Activated CD4-positive, CD25-positive, alpha-beta regulatory T cell (primary cell): Measurements from ENCODE around the gene NSUN6.
"Not testable (repeated sequence)": the region's sequence is repeated elsewhere in the genome, so short reads cannot be mapped to it uniquely, and the experiment has no call there.

Experiments
- DNase-seq, 4 experiments: peaks; one replicate each; lab custom pipeline; 2025; lab: John Stamatoyannopoulos, UW

The NSUN6 gene

DNA sequence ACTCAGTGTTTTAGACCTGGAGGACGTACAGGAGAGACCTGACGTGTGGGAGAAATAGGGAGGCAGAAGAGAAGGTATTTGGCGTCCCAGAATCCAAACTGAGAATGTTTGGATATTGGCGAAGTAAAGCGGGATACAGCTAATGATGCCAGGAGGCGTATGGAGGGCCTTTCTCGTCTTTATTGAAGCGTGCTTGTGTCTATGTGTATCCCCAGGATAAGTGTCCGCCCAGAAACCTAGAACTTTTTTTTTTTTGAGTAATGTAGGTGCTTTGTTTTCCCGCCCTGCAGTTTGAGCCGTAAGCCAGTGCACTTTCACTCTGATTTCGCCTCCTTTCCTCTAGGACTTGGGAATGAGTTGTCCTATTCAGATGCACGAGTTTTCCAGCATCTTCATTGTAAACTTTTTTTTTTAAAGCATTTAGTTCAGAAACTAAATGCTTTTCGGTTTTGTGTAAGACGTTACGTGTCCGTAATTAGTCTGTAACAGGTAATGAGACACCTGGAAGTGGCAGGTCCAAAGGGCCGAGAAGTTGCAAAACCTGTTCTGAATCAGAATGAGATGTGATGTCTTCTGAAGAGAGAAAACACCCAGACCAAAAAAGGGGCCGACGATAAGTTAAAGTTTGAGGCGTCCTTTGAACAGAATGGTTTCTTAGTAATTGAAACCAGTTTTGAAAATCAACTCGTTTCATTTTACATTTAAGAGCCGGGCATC, 8.6 kb upstream of the NSUN6 start:
- no peak for DNase-seq

DNA sequence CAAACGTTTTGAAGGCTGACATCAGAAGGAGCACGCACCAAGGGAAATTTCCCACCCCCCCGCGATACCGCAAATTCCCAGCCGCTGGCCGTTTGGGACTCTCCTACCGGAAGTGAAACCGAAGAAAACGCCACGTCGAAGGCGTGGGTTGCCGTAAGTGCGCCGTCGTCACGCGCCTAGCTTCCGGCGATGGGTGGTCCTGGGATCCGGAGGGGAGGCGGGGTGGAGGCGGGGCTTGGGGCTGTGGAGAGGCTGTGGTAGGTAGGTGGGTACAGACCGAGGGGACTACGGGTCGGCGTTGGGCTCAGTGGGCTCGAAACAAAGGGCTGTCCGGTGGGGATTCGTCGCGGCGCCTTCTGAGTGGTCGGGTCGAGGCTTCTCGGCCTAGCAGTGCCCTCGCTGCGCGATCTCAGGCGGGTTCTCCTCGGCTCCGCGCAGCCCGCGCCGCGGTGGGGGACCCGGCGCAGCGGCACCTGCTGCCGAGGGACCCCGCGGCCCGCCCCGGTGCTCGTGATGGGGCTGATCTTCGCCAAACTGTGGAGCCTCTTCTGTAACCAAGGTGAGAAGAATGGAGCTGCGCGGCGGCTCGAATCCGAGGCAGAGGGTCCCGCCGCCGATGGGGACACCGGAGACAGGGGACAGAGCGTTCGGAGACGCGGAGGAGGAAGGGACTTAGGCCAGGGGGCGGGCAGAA, 7.9 kb upstream of the NSUN6 start, which contains the start of gene ARL5B:
Gene ARL5B, plus strand, starts transcription at position 307 of the 694 bp plus-strand sequence. Its CDS starts 207 bp downstream, at position 514.
- DNase-seq, result peak; percentile 86 to 92 (median 90)

DNA sequence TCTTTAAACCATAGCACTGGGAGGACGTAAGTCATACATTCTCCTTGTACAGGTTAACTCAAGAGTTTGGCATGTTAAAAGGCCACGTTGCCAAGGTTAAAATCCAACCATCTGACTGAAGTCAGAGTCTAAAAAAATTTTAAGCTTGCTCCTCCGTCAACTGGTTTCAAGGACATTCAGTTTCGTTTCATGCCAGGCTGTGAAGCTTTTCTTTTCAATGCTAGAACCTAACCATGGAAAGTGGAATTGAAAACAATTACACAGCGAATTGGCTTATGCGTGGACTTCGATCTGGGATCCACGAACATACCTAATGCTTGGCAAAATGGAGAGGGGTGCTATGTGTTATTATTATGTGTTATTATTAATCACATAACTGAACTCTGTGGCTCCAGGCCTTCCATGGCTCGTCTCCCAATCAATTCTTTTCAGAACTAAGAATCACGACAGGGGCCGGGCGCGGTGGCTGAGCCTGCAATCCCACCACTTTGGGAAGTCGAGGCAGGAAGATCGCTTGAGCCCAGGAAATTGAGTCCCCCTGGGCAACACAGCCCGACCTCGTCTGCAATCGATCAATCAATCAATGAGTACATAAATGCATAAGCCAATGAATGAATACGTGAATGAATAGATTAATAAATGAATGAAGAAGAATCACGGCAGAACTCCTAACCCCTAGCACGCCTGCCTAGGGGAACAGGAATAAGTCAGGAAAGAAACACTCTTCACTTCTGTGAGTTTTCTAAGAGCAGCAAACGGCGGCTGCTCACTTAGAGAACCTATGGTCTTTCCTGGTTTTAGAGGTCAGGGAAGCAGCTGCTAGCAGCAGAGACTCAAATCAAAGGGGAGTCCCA, 7.1 kb upstream of the NSUN6 start:
- peak in 2 of 4 experiments; percentile 9 to 13 for DNase-seq

DNA sequence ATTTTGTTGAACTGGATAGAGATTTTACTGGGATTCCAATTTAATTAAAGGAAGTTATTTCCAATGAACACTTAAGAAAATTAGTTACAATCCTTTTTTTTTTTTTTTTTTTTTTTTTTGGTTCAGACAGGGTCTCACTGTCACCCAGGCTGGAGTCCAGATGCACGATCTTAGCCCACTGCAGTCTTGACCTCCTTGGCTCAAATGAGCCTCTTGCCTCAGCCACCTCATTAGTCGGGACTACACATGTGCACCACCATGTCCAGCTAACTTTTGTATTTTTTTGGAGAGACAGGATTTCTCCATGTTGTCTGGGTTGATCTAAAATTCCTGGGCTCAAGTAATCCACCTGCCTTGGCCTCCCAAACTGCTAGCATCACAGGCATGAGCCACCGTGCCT, 5.3 kb upstream of the NSUN6 start:
- no peak for DNase-seq

DNA sequence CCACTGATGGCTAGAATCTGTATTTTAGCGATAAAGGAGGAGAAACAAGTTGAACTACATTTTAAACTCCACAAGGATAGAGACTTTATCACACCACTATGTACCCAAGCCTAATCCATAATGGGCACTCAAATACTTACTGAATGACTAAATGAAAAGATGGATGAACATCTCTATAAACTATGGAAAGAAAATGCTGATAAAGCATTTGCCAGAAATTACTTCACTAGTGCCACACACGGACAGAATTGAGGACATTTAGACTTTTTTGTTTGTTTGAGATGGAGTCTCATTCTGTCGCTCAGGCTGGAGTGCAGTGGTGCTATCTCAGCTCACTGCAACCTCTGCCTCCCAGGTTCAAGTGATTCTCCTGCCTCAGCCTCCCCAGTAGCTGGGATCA, 1.7 kb upstream of the NSUN6 start:
- DNase-seq, result no peak

DNA sequence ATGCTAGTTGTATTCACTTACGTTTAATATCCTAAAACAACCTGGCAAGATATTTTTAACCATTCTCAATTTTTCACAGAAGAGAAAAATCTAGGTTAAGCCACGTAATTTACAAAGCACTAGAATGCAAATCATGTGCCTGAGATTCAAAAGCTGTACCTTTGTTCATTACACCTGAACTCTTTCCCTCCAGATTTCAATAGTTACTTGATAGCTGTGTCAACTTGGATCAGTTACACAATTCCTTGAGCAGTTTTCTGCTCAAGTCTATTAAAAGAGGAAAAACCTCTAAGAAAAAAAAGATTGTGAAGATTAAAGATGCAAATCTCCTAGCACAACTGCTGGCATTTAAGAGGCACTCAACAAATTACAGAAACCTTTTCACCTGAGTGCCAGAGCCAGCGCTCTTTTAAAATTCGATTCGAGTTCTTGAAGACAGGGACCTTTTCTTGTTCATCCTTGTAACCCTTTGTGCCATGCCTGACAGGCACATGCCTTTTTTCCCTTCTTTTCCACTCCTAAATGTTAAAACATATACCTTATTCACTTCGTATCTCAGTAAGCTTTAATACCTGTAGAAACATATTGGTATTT, 886 bp downstream of the NSUN6 start:
- DNase-seq, result no peak

DNA sequence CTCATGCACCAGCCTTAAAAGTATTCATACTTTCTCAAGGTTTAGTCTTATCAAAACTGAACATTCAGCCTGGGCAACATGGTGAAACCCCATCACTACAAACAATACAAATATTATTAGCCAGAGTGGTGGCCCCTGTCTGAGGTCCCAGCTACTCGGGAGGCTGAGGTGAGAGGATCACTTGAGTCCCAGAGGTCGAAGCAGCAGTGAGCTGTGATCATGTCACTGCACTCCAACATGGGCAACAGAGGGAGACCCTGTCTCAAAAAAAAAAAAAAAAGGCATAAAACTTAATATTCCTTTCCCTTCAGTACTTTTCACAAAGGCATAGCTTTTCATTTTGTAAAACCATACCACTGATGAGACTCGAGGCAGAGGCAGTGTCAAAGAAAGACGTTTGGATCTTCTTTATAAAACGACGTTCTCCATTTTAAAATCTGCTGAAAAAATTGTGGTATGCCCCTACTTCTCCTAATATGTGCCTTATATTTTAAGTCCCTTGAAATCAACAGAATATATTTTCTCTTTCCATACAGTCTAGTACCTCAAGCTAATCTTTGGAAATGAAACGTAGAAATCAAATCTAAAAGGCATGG, 1.9 kb downstream of the NSUN6 start:
- no peak for DNase-seq

DNA sequence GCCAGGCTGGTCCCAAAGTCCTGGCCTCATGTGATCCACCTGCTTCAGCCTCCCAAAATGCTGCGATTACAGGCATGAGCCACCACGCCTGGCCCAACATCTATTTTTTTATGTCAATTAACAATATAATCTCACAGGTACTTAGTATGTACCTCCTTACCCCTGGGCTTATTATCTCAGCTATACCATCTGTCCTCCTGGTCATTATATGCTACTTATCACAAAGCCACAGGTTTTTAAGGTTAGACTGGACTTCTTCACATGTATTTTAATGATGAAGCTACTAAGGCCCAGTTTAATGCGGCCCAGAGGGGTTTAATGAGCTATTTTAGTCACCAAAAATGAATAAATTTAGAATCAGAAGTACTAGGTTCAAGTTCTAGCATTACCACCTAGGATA, 3.4 kb downstream of the NSUN6 start:
- DNase-seq, result no peak

DNA sequence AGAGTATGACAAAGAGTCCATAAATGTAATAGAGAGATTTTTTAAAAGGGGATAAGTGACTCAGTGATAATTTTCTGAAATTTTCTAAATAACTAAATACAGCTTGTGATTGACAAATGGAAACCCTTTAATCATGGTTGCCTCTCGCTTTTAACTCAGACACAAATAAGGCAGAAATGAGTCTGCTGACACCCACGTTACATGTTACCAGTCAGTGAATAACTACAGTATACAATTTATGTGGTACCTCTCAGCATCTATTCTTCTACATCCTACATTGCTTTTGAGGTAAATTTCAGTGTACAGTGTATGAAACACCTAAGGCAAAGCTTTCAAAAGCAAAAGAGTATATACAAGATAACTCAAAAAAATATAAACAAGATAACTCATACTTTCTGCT, 4.2 kb downstream of the NSUN6 start:
- DNase-seq, result no peak

DNA sequence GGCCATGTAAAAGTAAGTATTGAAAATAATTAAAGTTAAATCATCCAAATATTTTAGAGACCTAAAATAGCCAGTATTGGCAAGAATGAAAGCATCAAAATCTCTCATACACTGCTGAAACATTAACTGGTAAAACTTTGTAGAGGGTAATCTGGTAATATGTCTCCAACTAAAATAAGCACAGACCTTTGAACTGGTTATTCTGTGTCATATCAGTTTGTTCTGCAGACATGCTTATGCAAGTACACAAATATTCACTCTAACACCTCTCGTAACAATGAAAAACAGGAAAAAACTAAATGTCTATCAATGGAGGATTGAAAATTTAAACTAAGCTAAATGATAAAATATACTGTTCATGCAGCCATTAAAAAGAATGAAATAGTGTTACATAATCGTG, 11.7 kb downstream of the NSUN6 start:
- not testable (repeated sequence) for DNase-seq

DNA sequence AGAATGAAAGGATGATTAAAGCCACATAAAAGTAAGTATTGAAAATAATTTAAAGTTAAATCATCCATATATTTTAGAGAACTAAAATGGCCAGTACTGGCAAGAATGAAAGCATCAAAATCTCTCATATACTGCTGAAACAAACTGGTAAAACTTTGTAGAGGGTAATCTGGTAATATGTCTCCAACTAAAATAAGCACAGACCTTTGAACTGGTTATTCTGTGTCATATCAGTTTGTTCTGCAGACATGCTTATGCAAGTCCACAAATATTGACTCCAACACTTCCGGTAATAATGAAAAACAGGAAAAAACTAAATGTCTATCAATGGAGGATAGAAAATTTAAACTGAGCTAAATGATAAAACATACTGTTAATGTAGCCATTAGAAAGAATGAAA, 14.0 kb downstream of the NSUN6 start:
- not testable (repeated sequence) for DNase-seq

DNA sequence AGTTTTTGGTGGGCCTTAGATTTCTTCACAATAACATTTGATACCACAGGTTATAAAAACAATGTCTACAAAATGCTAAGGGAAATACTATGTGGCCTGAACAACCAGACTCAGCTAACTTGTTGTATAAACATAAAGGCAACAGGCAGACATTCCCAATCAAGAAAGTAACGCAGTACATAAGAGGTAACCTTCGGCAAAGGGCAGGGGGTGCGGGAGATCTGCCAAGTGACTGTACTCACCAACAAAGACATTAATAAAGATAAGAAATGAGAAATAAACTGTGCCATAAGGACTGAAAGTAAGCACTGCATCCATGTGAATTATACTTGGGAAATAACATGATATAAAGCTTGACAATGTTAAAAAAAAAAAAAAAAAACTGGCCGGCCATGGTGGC, 15.4 kb downstream of the NSUN6 start:
- DNase-seq, result no peak

DNA sequence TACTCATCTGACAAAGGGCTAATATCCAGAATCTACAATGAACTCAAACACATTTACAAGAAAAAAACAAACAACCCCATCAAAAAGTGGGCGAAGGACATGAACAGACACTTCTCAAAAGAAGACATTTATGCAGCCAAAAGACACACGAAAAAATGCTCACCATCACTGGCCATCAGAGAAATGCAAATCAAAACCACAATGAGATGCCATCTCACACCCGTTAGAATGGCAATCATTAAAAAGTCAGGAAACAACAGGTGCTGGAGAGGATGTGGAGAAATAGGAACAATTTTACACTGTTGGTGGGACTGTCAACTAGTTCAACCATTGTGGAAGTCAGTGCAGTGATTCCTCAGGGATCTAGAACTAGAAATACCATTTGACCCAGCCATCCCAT, 18.9 kb downstream of the NSUN6 start:
- not testable (repeated sequence) for DNase-seq

DNA sequence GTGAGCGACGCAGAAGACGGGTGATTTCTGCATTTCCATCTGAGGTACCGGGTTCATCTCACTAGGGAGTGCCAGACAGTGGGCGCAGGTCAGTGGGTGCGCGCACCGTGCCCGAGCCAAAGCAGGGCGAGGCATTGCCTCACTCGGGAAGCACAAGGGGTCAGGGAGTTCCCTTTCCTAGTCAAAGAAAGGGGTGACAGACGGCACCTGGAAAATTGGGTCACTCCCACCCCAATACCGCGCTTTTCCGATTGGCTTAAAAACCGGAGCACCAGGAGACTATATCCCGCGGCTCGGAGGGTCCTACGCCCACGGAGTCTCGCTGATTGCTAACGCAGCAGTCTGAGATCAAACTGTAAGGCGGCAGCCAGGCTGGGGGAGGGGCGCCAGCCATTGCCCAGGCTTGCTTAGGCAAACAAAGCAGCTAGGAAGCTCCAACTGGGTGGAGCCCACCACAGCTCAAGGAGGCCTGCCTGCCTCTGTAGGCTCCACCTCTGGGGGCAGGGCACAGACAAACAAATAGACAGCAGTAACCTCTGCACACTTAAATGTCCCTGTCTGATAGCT, 23.9 kb downstream of the NSUN6 start:
- peak in 3 of 4 experiments; percentile 19 to 46 (median 24) for DNase-seq

DNA sequence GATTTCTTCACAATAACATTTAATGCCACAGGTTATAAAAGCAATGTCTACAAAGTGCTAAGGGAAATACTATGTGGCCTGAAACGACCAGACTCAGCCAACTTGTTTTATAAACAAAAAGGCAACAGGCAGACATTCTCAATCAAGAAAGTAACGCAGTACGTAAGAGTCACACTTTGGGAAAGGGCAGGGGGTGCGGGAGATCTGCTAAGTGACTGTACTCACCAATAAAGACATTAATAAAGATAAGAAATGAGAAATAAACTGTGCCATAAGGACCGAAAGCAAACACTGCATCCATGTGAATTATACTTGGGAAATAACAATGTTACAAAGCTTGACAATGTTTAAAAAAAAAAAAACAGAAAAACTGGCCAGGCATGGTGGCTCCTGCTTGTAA, 25.5 kb downstream of the NSUN6 start:
- DNase-seq, result no peak

DNA sequence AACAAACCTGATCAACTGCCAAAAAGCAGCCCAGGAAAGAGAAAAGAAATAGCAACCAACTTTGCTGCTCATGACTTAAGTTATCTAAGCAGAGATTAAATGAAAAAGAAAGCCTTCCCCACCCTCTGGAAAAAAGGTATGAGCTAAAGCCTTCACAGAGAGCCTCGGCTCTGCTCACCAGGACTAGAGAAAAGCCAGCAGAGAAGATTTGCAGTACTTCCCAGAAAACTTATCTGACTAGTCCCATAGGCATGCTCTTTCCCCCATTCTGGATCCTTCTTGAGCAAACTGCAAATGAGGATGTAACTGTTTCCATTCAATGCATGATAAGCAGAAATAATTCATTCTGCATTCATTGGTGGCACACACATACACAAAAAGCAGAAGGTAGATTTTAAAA, 27.7 kb downstream of the NSUN6 start:
- DNase-seq, result not testable (repeated sequence)

DNA sequence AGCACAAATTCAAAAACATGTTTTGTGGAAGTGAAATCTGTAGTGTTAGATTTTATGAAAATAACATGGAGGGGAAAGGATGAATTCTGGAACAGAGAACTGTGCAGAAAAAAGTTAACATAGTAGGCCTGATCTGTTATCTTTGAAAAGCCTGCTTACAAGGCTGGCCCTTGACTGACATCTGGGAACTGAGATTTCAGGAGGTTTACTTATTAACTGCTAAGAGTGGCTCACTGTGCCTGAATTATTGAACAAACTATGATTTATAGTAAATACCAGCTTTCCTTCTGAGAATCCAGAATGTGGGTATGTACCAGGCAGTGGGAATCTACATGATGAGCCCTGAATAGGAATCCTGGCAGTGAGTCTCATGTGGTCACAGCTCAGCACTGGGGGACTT, 30.5 kb downstream of the NSUN6 start:
- DNase-seq, result no peak

DNA sequence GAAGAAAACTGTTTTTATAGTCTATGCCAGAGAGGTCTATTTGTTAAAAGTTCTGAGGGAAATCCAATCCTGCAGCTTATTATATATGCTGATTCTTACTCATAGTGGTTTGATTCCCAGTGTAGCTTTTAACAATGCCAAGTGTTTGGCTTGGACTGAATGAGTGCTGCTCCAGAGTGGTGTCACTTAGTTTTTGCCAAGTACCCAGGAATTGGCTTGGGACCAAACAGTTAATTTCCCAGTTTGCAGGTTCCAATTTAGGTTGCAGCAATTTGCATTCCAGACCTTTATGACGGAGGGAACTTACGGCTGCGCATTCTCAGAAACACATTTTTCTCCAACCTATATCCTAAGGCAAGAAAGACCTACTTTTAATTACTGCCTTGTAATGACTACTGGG, 32.4 kb downstream of the NSUN6 start:
- no peak for DNase-seq

DNA sequence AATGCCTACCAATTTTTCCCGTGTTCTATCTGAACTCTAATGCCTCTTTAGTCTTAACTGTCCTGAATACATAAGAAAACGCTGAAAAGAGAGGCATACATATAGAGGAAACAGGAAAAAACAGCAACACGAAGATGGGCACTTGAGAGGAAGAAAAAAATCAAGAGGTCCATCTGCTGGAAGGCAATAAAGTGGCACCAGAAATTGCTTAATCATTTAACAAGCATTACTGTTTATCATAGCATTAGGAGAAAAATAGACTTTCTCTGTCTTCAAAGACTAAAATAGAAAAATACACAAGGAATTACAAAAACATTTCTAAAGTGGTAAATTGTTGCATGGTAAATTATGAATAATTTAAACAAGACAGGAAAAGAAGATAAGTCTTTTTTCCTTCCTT, 35.0 kb downstream of the NSUN6 start:
- no peak for DNase-seq

DNA sequence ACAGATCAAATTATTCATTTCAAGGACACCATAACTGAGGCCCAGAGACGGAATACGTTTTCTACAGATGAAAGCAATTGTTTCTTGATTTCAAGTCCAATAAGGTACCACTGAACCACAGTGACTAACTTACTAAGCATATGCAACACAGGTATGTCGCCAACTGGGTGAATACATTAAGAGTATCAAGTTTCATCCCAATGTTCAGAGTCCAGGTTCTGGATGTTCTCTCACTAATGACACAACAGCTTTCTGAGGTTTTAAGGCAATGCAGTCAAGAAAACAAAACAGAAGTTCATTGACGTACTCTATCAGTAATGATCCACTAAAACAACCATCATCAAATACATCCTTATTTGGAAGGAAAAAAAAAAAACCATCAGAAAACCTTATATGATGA, 35.8 kb downstream of the NSUN6 start:
- no peak for DNase-seq

DNA sequence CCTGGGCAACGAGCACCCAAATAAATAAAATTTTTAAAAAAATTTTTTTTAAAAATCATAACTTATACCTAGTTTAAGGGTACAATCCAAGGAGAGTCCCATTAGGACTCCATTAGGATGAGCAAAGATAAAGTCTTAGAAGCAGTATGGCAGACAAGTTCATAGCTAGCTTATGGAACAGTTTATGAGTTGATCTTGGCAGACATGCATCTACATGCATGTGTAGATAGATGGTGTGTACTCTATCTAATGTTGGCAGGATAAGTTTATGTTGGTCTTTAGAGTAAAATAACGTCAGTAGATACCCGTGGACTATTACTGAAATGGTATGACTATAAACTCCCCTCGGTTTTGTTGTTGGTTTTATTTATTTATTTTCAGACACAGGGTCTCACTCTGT, 40.2 kb downstream of the NSUN6 start:
- DNase-seq, result no peak

DNA sequence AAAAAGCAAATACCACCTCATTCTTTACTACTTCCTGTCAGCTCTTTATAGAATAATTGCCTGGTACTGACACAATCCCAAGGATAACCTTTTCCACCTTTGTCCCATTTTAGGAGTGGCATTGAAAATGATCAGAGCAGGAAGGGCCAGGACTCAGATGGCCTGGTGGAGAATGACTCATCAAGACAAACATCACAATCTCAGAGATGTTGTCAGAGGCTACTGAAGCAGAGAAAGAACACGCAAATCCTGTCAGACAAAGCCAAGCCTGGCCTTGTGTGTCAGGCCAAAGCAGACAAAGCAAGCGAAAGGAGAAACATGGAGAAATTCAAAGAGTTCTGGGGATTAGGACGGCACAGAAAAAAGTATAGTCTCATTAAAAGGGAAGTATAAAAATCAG, 40.9 kb downstream of the NSUN6 start:
- DNase-seq, result no peak
